ENCODE results near the gene GNAI3. TPM values are rescaled to one million over a fixed set of nuclear protein-coding genes. Genes with fewer than 3 reads are reported as not detected.
A peak's percentile ranks its signal among the peaks of the same experiment; 100 is the strongest.

Gene GNAI3
- polyA plus RNA-seq, 3 donors = 3.0 to 14.2 (median 10.4) TPM

GRCh38 chr1:109509176-109510134 is 39.0 kb upstream of the GNAI3 start, which contains the start of gene AMIGO1:
Gene AMIGO1, minus strand, starts transcription at chr1:109509727. Its CDS starts 815 bp downstream, at chr1:109508912.
- Mint-ChIP-seq H3K36me3 (peaks cover 0 to 3% of the 10 kb centered on the region in 2 donors), H3K9me3 (no peaks in the 10 kb centered on the region), H3K4me3 (peak within 1 kb of the TSS; percentile 85 to 95), H3K27me3 (ENCODE audit: low read depth in 3 of 3) (peaks cover 15 to 31% (median 24%) of the 10 kb centered on the region in 3 donors), H3K27ac (peak within 1 kb of the TSS in 3 of 7 donors; percentile 15 to 41 (median 26)), H3K4me1 (peaks cover 20% of the 10 kb centered on the region)
- peak; percentile 20 to 37 (median 25) for DNase-seq
- Histone ChIP-seq H4K20me1 (ENCODE audit: insufficient read depth, low read length) (no peaks in the 10 kb centered on the region), H3K4me3 (replicated peaks in 1 of 3; ENCODE audit: low read depth in 2 of 3, low read length in 3 of 3) (peak within 1 kb of the TSS; percentile 44 to 76 (median 47)), H3K36me3 (replicated peaks in 1 of 2; ENCODE audit: control insufficient read depth in 1 of 2, insufficient read depth in 2 of 2, low read length in 2 of 2) (no peaks in the 10 kb centered on the region), H3K4me1 (ENCODE audit: control insufficient read depth in 1 of 2, insufficient read depth in 2 of 2, low read length in 2 of 2) (peaks cover 14 to 17% of the 10 kb centered on the region in 2 donors), H3K4me2 (replicated peaks; ENCODE audit: extremely low read depth, low read length, poor library complexity, severe bottlenecking) (peak within 1 kb of the TSS; percentile 85), H3K27me3 (ENCODE audit: control insufficient read depth in 2 of 2, insufficient read depth in 2 of 2, low read length in 2 of 2) (peaks cover 0 to 10% of the 10 kb centered on the region in 2 donors), H2AFZ (ENCODE audit: insufficient read depth, low read depth, low read length, poor library complexity, severe bottlenecking) (peak within 1 kb of the TSS; percentile 74), H3K79me2 (ENCODE audit: insufficient read depth, low read length) (no peaks in the 10 kb centered on the region), H3K27ac (ENCODE audit: low read depth in 1 of 2, low read length in 2 of 2) (no peak within 1 kb of the TSS), H3K9me3 (replicated peaks in 1 of 2; ENCODE audit: control insufficient read depth in 1 of 2, insufficient read depth in 1 of 2, low read length in 2 of 2) (no peaks in the 10 kb centered on the region), H3K9ac (ENCODE audit: insufficient read depth, low read length, poor library complexity, severe bottlenecking) (peak within 1 kb of the TSS; percentile 62)
- TF ChIP-seq CTCF (IDR thresholded peaks at IDR 0.05) = no peak
- WGBS (ENCODE audit: insufficient coverage) = 2% methylated on average over 94 of the region's 100 CpGs
- intact Hi-C loops (cut with micrococcal nuclease) = no loop called here

GRCh38 chr1:109513110-109513710 is 35.2 kb upstream of the GNAI3 start:
- no CpG with 5 or more reads among the region's 2 CpGs for WGBS (ENCODE audit: insufficient coverage)
- no peak overlapping the region for H3K9ac ChIP-seq (ENCODE audit: insufficient read depth, low read length, poor library complexity, severe bottlenecking)
- H3K27me3 Mint-ChIP-seq (ENCODE audit: low read depth in 3 of 3) = peaks cover 17 to 26% (median 19%) of the 10 kb centered on the region in 3 donors

More at GRCh38 chr1:109513110-109513710, 35.2 kb upstream of the GNAI3 start:
- Histone ChIP-seq H3K4me2 (replicated peaks; ENCODE audit: extremely low read depth, low read length, poor library complexity, severe bottlenecking) (no peak overlapping the region), H3K36me3 (replicated peaks in 1 of 2; ENCODE audit: control insufficient read depth in 1 of 2, insufficient read depth in 2 of 2, low read length in 2 of 2) (no peaks in the 10 kb centered on the region), H2AFZ (ENCODE audit: insufficient read depth, low read depth, low read length, poor library complexity, severe bottlenecking) (no peak overlapping the region), H3K4me1 (ENCODE audit: control insufficient read depth in 1 of 2, insufficient read depth in 2 of 2, low read length in 2 of 2) (peaks cover 14 to 17% of the 10 kb centered on the region in 2 donors), H3K9me3 (replicated peaks in 1 of 2; ENCODE audit: control insufficient read depth in 1 of 2, insufficient read depth in 1 of 2, low read length in 2 of 2) (no peaks in the 10 kb centered on the region), H3K27ac (ENCODE audit: low read depth in 1 of 2, low read length in 2 of 2) (no peak overlapping the region), H3K27me3 (ENCODE audit: control insufficient read depth in 2 of 2, insufficient read depth in 2 of 2, low read length in 2 of 2) (peaks cover 0 to 10% of the 10 kb centered on the region in 2 donors), H3K79me2 (ENCODE audit: insufficient read depth, low read length) (no peaks in the 10 kb centered on the region), H4K20me1 (ENCODE audit: insufficient read depth, low read length) (no peaks in the 10 kb centered on the region), H3K4me3 (replicated peaks in 1 of 3; ENCODE audit: low read depth in 2 of 3, low read length in 3 of 3) (no peak overlapping the region)
- Mint-ChIP-seq H3K4me1 (peaks cover 19% of the 10 kb centered on the region), H3K36me3 (peaks cover 0 to 3% of the 10 kb centered on the region in 2 donors), H3K27ac (peak overlapping the region in 1 of 7 donors; percentile 18), H3K9me3 (peaks cover 0 to 3% (median 0%) of the 10 kb centered on the region in 7 donors), H3K4me3 (no peak overlapping the region)
- no peak for DNase-seq
- intact Hi-C loops (cut with micrococcal nuclease) = no loop called here
- no peak for TF ChIP-seq CTCF (IDR thresholded peaks at IDR 0.05)
